Measurements from ENCODE around the gene CPD. TPM values are rescaled to one million over a fixed set of nuclear protein-coding genes. Genes with fewer than 3 reads are reported as not detected.
"Not testable (repeated sequence)": the region's sequence is repeated elsewhere in the genome, so short reads cannot be mapped to it uniquely, and the experiment has no call there.

CPD gene
- total and polyA plus RNA-seq, 2 donors (not counting 1 experiment from before 2014, with no cell fraction given), result 88.8 to 220 TPM

DNA sequence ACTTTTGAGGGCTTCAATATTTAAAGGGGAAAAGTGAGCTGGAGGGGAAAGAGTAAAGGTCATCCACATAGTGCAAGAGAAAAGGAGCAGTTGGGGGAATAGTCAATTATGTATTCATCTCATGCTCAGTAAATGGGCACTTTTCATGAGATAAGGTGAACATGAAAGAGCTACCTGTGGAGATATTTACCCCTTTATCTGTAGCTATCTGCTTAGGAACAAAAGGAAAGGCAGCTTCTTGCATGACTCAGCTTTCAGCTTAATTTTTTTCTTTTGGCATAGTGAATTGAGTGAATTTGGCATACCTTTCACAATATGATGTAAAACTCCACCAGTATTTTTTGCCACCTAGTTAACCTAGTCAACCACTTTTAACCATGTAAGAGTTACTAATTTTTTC, 26.4 kb downstream of the CPD start:
- peak in 1 of 2 donors; percentile 16 for DNase-seq (ENCODE audit: low read depth in 2 of 2)
- Histone ChIP-seq H3K36me3 (ENCODE audit: control insufficient read depth, insufficient read depth, low read length) (no peaks in the 10 kb centered on the region), H3K4me3 (replicated peaks in 1 of 4; ENCODE audit: control extremely low read depth in 1 of 4, insufficient read depth in 1 of 4, low read depth in 3 of 4, low read length in 4 of 4) (no peak overlapping the region), H3K27me3 (ENCODE audit: control insufficient read depth, insufficient read depth, low read length) (no peaks in the 10 kb centered on the region), H3K4me1 (ENCODE audit: control insufficient read depth, extremely low read depth, insufficient read depth, low read length) (no peaks in the 10 kb centered on the region), H3K79me2 (ENCODE audit: control insufficient read depth, insufficient read depth, low read length) (no peaks in the 10 kb centered on the region), H3K9ac (ENCODE audit: insufficient read depth, low read length) (no peak overlapping the region), H3K9me3 (ENCODE audit: control insufficient read depth, insufficient read depth, low read depth, low read length) (no peaks in the 10 kb centered on the region), H3K4me2 (ENCODE audit: extremely low read depth, insufficient read depth, low read length) (no peak overlapping the region), H4K20me1 (ENCODE audit: control insufficient read depth, extremely low read depth, insufficient read depth, low read length) (no peaks in the 10 kb centered on the region), H3K27ac (ENCODE audit: insufficient read depth, low read length) (no peak overlapping the region), H2AFZ (ENCODE audit: low read length) (no peak overlapping the region)
- TF ChIP-seq, protein P1, sequence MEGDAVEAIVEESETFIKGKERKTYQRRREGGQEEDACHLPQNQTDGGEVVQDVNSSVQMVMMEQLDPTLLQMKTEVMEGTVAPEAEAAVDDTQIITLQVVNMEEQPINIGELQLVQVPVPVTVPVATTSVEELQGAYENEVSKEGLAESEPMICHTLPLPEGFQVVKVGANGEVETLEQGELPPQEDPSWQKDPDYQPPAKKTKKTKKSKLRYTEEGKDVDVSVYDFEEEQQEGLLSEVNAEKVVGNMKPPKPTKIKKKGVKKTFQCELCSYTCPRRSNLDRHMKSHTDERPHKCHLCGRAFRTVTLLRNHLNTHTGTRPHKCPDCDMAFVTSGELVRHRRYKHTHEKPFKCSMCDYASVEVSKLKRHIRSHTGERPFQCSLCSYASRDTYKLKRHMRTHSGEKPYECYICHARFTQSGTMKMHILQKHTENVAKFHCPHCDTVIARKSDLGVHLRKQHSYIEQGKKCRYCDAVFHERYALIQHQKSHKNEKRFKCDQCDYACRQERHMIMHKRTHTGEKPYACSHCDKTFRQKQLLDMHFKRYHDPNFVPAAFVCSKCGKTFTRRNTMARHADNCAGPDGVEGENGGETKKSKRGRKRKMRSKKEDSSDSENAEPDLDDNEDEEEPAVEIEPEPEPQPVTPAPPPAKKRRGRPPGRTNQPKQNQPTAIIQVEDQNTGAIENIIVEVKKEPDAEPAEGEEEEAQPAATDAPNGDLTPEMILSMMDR (conservative IDR thresholded peaks at IDR 0.05 in 1 of 2, IDR thresholded peaks at IDR 0.05 in 1 of 2; ENCODE audit: low read depth in 1 of 2, low read length in 2 of 2), result no peak
- no peak for TF ChIP-seq EZH2 (IDR thresholded peaks at IDR 0.05; ENCODE audit: low read length, missing control alignments)

DNA sequence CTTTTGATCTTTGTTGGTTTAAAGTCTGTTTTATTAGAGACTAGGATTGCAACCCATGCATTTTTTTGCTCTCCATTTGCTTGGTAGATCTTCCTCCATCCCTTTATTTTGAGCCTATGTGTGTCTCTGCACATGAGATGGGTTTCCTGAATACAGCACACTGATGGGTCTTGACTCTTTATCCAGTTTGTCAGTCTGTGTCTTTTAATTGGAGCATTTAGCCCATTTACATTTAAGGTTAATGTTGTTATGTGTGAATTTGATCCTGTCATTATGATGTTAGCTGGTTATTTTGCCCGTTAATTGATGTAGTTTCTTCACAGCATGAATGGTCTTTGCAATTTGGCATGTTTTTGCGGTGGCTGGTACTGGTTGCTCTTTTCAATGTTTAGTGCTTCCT, 31.9 kb downstream of the CPD start:
- H3K4me2 ChIP-seq (ENCODE audit: extremely low read depth, insufficient read depth, low read length); H4K20me1 ChIP-seq (ENCODE audit: control insufficient read depth, extremely low read depth, insufficient read depth, low read length); H3K9me3 ChIP-seq (ENCODE audit: control insufficient read depth, insufficient read depth, low read depth, low read length); H3K79me2 ChIP-seq (ENCODE audit: control insufficient read depth, insufficient read depth, low read length); H2AFZ ChIP-seq (ENCODE audit: low read length); DNase-seq (ENCODE audit: low read depth in 2 of 2); H3K36me3 ChIP-seq (ENCODE audit: control insufficient read depth, insufficient read depth, low read length); H3K27ac ChIP-seq (ENCODE audit: insufficient read depth, low read length); H3K4me3 ChIP-seq (replicated peaks in 1 of 4; ENCODE audit: control extremely low read depth in 1 of 4, insufficient read depth in 1 of 4, low read depth in 3 of 4, low read length in 4 of 4); H3K27me3 ChIP-seq (ENCODE audit: control insufficient read depth, insufficient read depth, low read length); H3K9ac ChIP-seq (ENCODE audit: insufficient read depth, low read length); H3K4me1 ChIP-seq (ENCODE audit: control insufficient read depth, extremely low read depth, insufficient read depth, low read length): not testable (repeated sequence)

DNA sequence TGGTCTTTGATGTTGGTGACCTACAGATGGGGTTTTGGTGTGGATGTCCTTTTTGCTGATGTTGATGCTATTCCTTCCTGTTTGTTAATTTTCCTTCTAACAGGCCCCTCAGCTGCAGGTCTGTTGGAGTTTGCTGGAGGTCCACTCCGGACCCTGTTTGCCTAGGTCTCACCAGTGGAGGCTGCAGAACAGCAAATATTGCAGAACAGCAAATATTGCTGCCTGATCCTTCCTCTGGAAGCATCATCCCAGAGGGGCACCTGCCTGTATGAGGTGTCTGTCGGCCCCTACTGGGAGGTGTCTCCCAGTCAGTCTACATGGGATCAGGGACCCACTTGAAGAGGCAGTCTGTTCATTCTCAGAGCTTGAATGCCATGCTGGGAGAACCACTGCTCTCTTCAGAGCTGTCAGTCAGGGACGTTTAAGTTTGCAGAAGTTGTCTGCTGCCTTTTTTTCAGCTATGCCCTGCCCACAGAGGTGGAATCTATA, 33.3 kb downstream of the CPD start:
- H2AFZ ChIP-seq (ENCODE audit: low read length); H4K20me1 ChIP-seq (ENCODE audit: control insufficient read depth, extremely low read depth, insufficient read depth, low read length); H3K79me2 ChIP-seq (ENCODE audit: control insufficient read depth, insufficient read depth, low read length); DNase-seq (ENCODE audit: low read depth in 2 of 2); H3K4me2 ChIP-seq (ENCODE audit: extremely low read depth, insufficient read depth, low read length); H3K9me3 ChIP-seq (ENCODE audit: control insufficient read depth, insufficient read depth, low read depth, low read length); H3K9ac ChIP-seq (ENCODE audit: insufficient read depth, low read length); H3K4me1 ChIP-seq (ENCODE audit: control insufficient read depth, extremely low read depth, insufficient read depth, low read length); H3K27ac ChIP-seq (ENCODE audit: insufficient read depth, low read length); H3K4me3 ChIP-seq (replicated peaks in 1 of 4; ENCODE audit: control extremely low read depth in 1 of 4, insufficient read depth in 1 of 4, low read depth in 3 of 4, low read length in 4 of 4); H3K27me3 ChIP-seq (ENCODE audit: control insufficient read depth, insufficient read depth, low read length); H3K36me3 ChIP-seq (ENCODE audit: control insufficient read depth, insufficient read depth, low read length): not testable (repeated sequence)

DNA sequence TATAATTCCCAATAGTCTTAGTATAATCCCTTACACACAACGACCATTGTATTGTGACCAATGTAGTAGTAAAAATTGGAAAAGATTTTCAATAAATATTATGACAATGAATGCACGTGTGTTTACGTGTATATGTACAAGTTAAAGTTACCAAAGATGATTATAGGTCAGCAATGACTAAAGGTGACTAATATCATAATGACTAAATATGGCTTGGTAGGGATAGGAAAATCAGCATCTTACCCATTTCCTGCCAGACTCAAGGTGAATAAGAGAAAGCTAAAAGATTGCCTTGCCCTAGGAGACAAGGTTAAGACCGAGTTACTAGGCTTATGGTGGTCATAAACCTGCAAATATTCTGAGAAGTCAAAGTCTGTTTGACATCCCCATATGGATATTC, 34.4 kb downstream of the CPD start:
- Histone ChIP-seq H2AFZ (ENCODE audit: low read length) (no peak overlapping the region), H3K27ac (ENCODE audit: insufficient read depth, low read length) (no peak overlapping the region), H3K27me3 (ENCODE audit: control insufficient read depth, insufficient read depth, low read length) (no peaks in the 10 kb centered on the region), H3K4me1 (ENCODE audit: control insufficient read depth, extremely low read depth, insufficient read depth, low read length) (peaks cover 2% of the 10 kb centered on the region), H3K4me3 (replicated peaks in 1 of 4; ENCODE audit: control extremely low read depth in 1 of 4, insufficient read depth in 1 of 4, low read depth in 3 of 4, low read length in 4 of 4) (no peak overlapping the region), H3K79me2 (ENCODE audit: control insufficient read depth, insufficient read depth, low read length) (no peaks in the 10 kb centered on the region), H3K9me3 (ENCODE audit: control insufficient read depth, insufficient read depth, low read depth, low read length) (no peaks in the 10 kb centered on the region), H4K20me1 (ENCODE audit: control insufficient read depth, extremely low read depth, insufficient read depth, low read length) (no peaks in the 10 kb centered on the region), H3K9ac (ENCODE audit: insufficient read depth, low read length) (no peak overlapping the region), H3K36me3 (ENCODE audit: control insufficient read depth, insufficient read depth, low read length) (no peaks in the 10 kb centered on the region), H3K4me2 (ENCODE audit: extremely low read depth, insufficient read depth, low read length) (no peak overlapping the region)
- peak in 1 of 2 donors; percentile 39 for DNase-seq (ENCODE audit: low read depth in 2 of 2)
- TF ChIP-seq, protein P1 (conservative IDR thresholded peaks at IDR 0.05 in 1 of 2, IDR thresholded peaks at IDR 0.05 in 1 of 2; ENCODE audit: low read depth in 1 of 2, low read length in 2 of 2), result no peak
- no peak for TF ChIP-seq EZH2 (IDR thresholded peaks at IDR 0.05; ENCODE audit: low read length, missing control alignments)
